ENCODE results near the gene MSLN.

MSLN gene

GRCh38 chr16:813916-814412, 53.4 kb downstream of the MSLN start:
- no peak for DNase-seq

- DNase-seq, result no peak
Observed at GRCh38 chr16:814974-815373, 54.4 kb downstream of the MSLN start.

DNA sequence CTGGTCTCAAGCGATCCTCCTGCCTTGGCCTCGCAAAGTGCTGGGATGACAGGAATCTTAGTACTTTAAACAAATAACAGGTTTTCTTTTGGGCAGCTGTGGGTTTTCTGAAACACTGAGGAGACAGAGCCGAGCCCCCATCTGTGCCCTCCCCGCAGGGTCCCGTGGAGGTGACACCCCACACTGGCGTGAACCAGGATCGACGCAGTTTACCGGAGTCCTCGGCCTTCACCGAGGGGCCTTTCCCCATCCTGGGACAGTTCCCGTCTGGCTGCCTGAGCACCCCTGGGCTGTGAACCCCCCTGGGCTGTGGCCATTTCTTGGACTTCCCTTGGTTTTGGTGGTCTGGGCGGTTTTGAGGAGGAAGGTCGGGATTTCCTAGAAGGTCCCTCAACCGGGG, 55.3 kb downstream of the MSLN start:
- no peak for DNase-seq

- no peak for DNase-seq
Observed at GRCh38 chr16:817001-817906, 56.7 kb downstream of the MSLN start.

GRCh38 chr16:818132-818531, 57.6 kb downstream of the MSLN start:
- DNase-seq, result no peak
